Measurements from ENCODE around the gene SHISA5. TPM values are rescaled to one million over a fixed set of nuclear protein-coding genes. Genes with fewer than 3 reads are reported as not detected.
A peak's percentile ranks its signal among the peaks of the same experiment; 100 is the strongest.

SHISA5 gene
- total RNA-seq, 1 experiment from 2014 or later = 192 TPM

DNA sequence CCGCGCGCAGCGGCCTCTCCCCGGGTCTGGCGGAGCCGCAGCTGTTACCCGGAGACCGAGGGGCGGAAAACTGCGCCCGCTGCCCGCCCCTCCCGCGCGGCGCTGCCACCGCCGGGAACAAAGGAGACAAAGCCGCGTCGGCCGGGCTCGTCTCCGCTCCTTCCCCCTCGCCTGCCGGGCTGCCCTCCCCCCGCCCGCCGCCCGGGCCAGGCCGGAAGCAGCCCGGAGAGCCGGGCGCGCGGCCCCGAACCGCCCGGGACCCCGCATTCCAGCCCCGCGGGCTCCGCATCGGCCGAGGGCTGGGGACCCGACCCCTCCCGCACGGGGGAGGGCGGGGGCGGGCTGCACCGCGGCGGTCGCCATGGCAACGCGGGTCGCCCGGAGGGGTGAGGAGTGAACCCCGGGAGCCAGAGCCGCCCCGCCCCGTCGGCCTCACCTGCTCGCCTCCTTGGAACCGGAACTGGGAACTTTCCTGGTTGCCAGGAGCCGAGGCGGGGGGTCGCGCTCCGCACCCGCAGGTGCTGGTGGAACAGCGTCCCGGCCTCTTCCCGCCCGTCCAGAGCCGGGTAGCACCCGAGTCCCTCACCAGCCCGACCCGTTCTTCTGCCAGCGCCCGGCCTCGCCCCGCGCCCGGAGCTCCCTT lies 74.5 kb downstream of the SHISA5 start:
- intact Hi-C loops (cut with micrococcal nuclease; ENCODE audit: unreplicated experiment) = no loop called here
- Mint-ChIP-seq H3K9me3 (ENCODE audit: low read depth, unreplicated experiment) (no peaks in the 10 kb centered on the region), H3K4me1 (ENCODE audit: low read depth, unreplicated experiment) (peaks cover 62% of the 10 kb centered on the region), H3K4me3 (ENCODE audit: low read depth, unreplicated experiment) (peak overlapping the region; percentile 80), H3K27me3 (ENCODE audit: unreplicated experiment) (no peaks in the 10 kb centered on the region), H3K36me3 (ENCODE audit: insufficient read depth, unreplicated experiment) (peaks cover 42% of the 10 kb centered on the region), H3K27ac (ENCODE audit: unreplicated experiment) (peak overlapping the region; percentile 89)
- CTCF ChIA-PET = interaction anchor here (0.9 to 3.3 kb wide), 2 partner anchors 28 to 236 kb away, joined by 3 to 23 read pairs; no protein-coding TSS in a partner anchor
- TF ChIP-seq, protein P1, sequence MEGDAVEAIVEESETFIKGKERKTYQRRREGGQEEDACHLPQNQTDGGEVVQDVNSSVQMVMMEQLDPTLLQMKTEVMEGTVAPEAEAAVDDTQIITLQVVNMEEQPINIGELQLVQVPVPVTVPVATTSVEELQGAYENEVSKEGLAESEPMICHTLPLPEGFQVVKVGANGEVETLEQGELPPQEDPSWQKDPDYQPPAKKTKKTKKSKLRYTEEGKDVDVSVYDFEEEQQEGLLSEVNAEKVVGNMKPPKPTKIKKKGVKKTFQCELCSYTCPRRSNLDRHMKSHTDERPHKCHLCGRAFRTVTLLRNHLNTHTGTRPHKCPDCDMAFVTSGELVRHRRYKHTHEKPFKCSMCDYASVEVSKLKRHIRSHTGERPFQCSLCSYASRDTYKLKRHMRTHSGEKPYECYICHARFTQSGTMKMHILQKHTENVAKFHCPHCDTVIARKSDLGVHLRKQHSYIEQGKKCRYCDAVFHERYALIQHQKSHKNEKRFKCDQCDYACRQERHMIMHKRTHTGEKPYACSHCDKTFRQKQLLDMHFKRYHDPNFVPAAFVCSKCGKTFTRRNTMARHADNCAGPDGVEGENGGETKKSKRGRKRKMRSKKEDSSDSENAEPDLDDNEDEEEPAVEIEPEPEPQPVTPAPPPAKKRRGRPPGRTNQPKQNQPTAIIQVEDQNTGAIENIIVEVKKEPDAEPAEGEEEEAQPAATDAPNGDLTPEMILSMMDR (IDR thresholded peaks at IDR 0.05; ENCODE audit: unreplicated experiment) = no peak
- peak; percentile 91 for DNase-seq
- no TSS peak for BruUV-seq (replicated peaks)

DNA sequence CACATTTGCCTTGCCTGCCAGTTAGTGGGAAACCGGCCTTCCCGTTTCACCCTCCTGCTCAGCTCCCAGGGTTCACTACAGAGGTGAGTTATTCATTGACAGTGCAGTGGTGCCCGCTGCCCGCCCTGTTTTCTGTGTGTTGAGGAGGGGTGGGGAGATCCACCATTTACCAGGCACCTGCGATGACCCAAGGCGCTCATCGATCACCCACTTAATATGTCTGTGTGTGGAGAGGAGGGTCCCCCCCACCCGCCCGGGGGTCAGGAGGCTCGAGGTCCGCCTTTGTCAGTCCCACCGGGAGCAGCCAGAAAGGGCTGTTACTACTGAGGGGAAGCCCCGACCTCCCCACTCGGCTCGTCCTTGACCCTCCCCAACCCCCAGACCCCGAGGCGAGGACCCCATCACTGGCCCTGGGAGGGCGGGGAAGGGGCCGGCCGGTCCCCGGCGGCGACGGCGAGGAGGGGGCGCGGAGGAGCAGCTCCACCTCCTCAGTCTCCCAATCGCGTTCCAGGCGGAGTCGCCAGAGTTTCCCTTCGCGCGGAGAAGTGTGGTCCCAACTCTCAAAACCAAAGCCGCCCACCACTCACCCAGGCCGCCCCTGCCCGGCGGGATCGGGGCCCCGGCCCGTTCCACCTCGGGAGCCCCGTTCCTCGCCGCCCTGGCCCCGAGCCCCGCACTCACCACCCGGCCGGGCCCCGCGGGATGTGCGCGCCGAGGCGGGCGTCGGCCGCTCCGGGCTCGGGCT lies 75.2 kb downstream of the SHISA5 start:
- intact Hi-C loops (cut with micrococcal nuclease; ENCODE audit: unreplicated experiment) = no loop called here
- no peaks in the 10 kb centered on the region for H3K27me3 Mint-ChIP-seq (ENCODE audit: unreplicated experiment)
- BruUV-seq (replicated peaks) = no TSS peak
- no peaks in the 10 kb centered on the region for H3K9me3 Mint-ChIP-seq (ENCODE audit: low read depth, unreplicated experiment)
- TF ChIP-seq, protein P1 (IDR thresholded peaks at IDR 0.05; ENCODE audit: unreplicated experiment) = no peak
- peak; percentile 65 for DNase-seq
- CTCF ChIA-PET = interaction anchor here (0.6 to 3.3 kb wide), 3 partner anchors 12 to 1388 kb away, joined by 3 to 24 read pairs (median 23); no protein-coding TSS in a partner anchor
- H3K4me1 Mint-ChIP-seq (ENCODE audit: low read depth, unreplicated experiment) = peaks cover 64% of the 10 kb centered on the region
- peak overlapping the region; percentile 80 for H3K4me3 Mint-ChIP-seq (ENCODE audit: low read depth, unreplicated experiment)
- H3K36me3 Mint-ChIP-seq (ENCODE audit: insufficient read depth, unreplicated experiment) = peaks cover 49% of the 10 kb centered on the region
- peak overlapping the region; percentile 77 for H3K27ac Mint-ChIP-seq (ENCODE audit: unreplicated experiment)

DNA sequence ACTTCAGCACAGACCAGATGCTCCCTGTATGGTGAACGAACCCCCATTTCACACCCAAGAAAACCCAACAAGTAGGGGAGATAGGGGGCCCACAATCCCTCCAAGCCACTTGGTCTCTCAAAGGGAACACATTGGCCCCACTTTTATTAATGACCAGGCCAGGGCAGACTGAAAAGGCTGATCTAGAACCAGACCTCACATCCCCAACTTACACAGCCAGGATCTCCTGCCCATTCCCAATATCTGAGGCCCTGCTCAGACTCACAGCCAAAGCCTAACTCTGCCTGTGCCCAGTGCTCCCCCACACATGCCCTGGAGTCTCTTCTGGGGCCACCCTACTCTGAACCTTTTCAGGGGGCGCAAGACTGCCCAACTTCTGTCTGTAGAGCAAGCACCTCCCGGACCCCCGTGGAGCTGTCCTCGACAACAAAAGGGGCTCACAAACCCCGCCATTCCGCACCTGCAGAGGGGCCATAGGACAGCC lies 75.8 kb downstream of the SHISA5 start:
- TF ChIP-seq, protein P1 (IDR thresholded peaks at IDR 0.05; ENCODE audit: unreplicated experiment) = no peak
- BruUV-seq (replicated peaks) = no TSS peak
- Mint-ChIP-seq H3K4me1 (ENCODE audit: low read depth, unreplicated experiment) (peaks cover 67% of the 10 kb centered on the region), H3K9me3 (ENCODE audit: low read depth, unreplicated experiment) (no peaks in the 10 kb centered on the region), H3K27ac (ENCODE audit: unreplicated experiment) (peak overlapping the region; percentile 77), H3K4me3 (ENCODE audit: low read depth, unreplicated experiment) (peak overlapping the region; percentile 80), H3K27me3 (ENCODE audit: unreplicated experiment) (no peaks in the 10 kb centered on the region), H3K36me3 (ENCODE audit: insufficient read depth, unreplicated experiment) (peaks cover 52% of the 10 kb centered on the region)
- intact Hi-C loops (cut with micrococcal nuclease; ENCODE audit: unreplicated experiment) = no loop called here
- CTCF ChIA-PET = interaction anchor here (0.6 to 3.3 kb wide), 3 partner anchors 13 to 1387 kb away, joined by 3 to 24 read pairs (median 23); no protein-coding TSS in a partner anchor
- no peak for DNase-seq

DNA sequence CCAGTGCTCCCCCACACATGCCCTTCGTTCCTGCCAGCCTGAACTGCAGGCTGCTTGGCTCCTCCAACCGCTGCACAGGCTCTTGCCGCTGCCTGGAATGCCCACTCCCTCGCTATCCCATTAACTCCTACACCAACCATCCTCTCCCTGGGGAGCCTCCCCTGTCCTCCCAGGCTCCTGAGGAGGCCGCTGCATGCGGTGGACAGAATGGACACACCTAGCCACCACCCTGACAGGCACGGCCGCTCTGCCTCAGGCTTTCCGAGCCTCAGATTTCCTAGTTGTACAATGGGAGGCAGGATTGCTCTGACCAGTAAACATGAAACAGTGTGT lies 76.4 kb downstream of the SHISA5 start:
- peak overlapping the region; percentile 77 for H3K27ac Mint-ChIP-seq (ENCODE audit: unreplicated experiment)
- CTCF ChIA-PET = interaction anchor here (2.0 to 3.3 kb wide), 2 partner anchors 8 to 26 kb away, joined by 9 to 23 read pairs; no protein-coding TSS in a partner anchor
- no TSS peak for BruUV-seq (replicated peaks)
- no peak for DNase-seq
- intact Hi-C loops (cut with micrococcal nuclease; ENCODE audit: unreplicated experiment) = no loop called here
- no peaks in the 10 kb centered on the region for H3K27me3 Mint-ChIP-seq (ENCODE audit: unreplicated experiment)
- no peaks in the 10 kb centered on the region for H3K9me3 Mint-ChIP-seq (ENCODE audit: low read depth, unreplicated experiment)
- H3K4me1 Mint-ChIP-seq (ENCODE audit: low read depth, unreplicated experiment) = peaks cover 72% of the 10 kb centered on the region
- H3K36me3 Mint-ChIP-seq (ENCODE audit: insufficient read depth, unreplicated experiment) = peaks cover 52% of the 10 kb centered on the region
- TF ChIP-seq, protein P1 (IDR thresholded peaks at IDR 0.05; ENCODE audit: unreplicated experiment) = no peak
- peak overlapping the region; percentile 80 for H3K4me3 Mint-ChIP-seq (ENCODE audit: low read depth, unreplicated experiment)
